ENCODE data around the gene ZBTB7C. TPM values are rescaled to one million over a fixed set of nuclear protein-coding genes. Genes with fewer than 3 reads are reported as not detected.

ZBTB7C gene
- total RNA-seq, 2 experiments from 2014 or later: not detected

GRCh38 chr18:48045744-48046143 lies 363.4 kb downstream of the ZBTB7C start:
- no peak overlapping the region for H3K4me3 Mint-ChIP-seq
- intact Hi-C loops (cut with micrococcal nuclease): no loop called here
- H3K36me3 Mint-ChIP-seq (ENCODE audit: low read depth): no peaks in the 10 kb centered on the region
- H3K27me3 Mint-ChIP-seq: peaks cover 7% of the 10 kb centered on the region
- H3K9me3 Mint-ChIP-seq: no peaks in the 10 kb centered on the region
- ChIA-PET CTCF (no interaction called here), POLR2A (no interaction called here)
- H3K27ac Mint-ChIP-seq: no peak overlapping the region
- no peaks in the 10 kb centered on the region for H3K4me1 Mint-ChIP-seq (ENCODE audit: low read depth)
- TF ChIP-seq, protein P1, sequence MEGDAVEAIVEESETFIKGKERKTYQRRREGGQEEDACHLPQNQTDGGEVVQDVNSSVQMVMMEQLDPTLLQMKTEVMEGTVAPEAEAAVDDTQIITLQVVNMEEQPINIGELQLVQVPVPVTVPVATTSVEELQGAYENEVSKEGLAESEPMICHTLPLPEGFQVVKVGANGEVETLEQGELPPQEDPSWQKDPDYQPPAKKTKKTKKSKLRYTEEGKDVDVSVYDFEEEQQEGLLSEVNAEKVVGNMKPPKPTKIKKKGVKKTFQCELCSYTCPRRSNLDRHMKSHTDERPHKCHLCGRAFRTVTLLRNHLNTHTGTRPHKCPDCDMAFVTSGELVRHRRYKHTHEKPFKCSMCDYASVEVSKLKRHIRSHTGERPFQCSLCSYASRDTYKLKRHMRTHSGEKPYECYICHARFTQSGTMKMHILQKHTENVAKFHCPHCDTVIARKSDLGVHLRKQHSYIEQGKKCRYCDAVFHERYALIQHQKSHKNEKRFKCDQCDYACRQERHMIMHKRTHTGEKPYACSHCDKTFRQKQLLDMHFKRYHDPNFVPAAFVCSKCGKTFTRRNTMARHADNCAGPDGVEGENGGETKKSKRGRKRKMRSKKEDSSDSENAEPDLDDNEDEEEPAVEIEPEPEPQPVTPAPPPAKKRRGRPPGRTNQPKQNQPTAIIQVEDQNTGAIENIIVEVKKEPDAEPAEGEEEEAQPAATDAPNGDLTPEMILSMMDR (IDR thresholded peaks at IDR 0.05): no peak
- no peak for DNase-seq
- no peak for ATAC-seq

- ATAC-seq: no peak
- Mint-ChIP-seq H3K4me1 (ENCODE audit: low read depth) (no peaks in the 10 kb centered on the region), H3K9me3 (no peaks in the 10 kb centered on the region), H3K4me3 (no peak overlapping the region), H3K27ac (no peak overlapping the region), H3K27me3 (peaks cover 7% of the 10 kb centered on the region), H3K36me3 (ENCODE audit: low read depth) (no peaks in the 10 kb centered on the region)
- TF ChIP-seq, protein P1 (IDR thresholded peaks at IDR 0.05): no peak
- POLR2A ChIA-PET: no interaction called here
- DNase-seq: no peak
- CTCF ChIA-PET: no interaction called here
- intact Hi-C loops (cut with micrococcal nuclease): no loop called here
These were observed 364.2 kb downstream of the ZBTB7C start for GRCh38 chr18:48044944-48045343.

DNA sequence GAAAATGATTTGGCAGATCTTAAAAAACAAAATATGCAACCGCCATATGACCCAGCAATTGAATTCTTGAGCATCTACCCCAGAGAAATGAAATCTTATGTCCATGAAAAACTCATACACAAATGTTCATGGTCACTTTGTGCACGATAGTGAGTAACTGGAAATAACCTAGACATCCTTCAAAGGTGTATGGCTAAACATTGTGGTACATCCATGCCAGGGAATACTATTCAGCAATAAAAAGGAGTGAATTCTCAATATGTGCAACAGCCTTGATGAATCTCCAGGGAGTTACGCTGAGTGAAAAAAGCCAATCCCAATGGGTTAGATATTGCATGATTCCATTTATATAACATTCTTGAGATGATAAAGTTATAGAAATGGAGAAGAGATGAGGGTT lies 366.0 kb downstream of the ZBTB7C start:
- Mint-ChIP-seq H3K9me3 (no peaks in the 10 kb centered on the region), H3K36me3 (ENCODE audit: low read depth) (no peaks in the 10 kb centered on the region), H3K27ac (no peak overlapping the region), H3K4me1 (ENCODE audit: low read depth) (no peaks in the 10 kb centered on the region), H3K4me3 (no peak overlapping the region), H3K27me3 (peaks cover 7% of the 10 kb centered on the region)
- DNase-seq (no peak), ATAC-seq (no peak)
- TF ChIP-seq, protein P1 (IDR thresholded peaks at IDR 0.05): no peak
- ChIA-PET CTCF (no interaction called here), POLR2A (no interaction called here)
- intact Hi-C loops (cut with micrococcal nuclease): no loop called here

DNA sequence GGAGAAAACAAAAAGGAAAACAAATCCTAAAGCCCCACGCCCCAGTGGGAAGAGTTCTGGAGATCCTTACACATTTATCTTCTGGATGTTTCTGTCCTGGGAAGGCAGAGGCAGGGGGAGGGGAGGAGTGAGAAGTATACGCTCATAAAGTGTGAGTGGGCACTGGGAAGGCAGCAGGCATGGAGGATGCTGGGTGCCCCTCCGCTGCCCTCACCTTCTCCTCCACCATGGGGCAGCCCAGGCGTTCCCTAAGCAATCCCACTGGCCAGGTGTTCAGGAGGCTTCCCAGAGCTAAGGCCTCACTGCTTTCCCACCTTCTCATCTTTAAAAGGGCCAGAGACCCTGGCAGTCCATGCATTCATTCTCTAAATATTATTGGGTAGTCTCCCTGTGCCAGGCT lies 366.8 kb downstream of the ZBTB7C start:
- Mint-ChIP-seq H3K36me3 (ENCODE audit: low read depth) (no peaks in the 10 kb centered on the region), H3K4me3 (no peak overlapping the region), H3K4me1 (ENCODE audit: low read depth) (no peaks in the 10 kb centered on the region), H3K9me3 (no peaks in the 10 kb centered on the region), H3K27ac (no peak overlapping the region), H3K27me3 (peaks cover 7% of the 10 kb centered on the region)
- TF ChIP-seq, protein P1 (IDR thresholded peaks at IDR 0.05): no peak
- ChIA-PET POLR2A (no interaction called here), CTCF (no interaction called here)
- ATAC-seq (no peak), DNase-seq (no peak)
- intact Hi-C loops (cut with micrococcal nuclease): no loop called here

DNA sequence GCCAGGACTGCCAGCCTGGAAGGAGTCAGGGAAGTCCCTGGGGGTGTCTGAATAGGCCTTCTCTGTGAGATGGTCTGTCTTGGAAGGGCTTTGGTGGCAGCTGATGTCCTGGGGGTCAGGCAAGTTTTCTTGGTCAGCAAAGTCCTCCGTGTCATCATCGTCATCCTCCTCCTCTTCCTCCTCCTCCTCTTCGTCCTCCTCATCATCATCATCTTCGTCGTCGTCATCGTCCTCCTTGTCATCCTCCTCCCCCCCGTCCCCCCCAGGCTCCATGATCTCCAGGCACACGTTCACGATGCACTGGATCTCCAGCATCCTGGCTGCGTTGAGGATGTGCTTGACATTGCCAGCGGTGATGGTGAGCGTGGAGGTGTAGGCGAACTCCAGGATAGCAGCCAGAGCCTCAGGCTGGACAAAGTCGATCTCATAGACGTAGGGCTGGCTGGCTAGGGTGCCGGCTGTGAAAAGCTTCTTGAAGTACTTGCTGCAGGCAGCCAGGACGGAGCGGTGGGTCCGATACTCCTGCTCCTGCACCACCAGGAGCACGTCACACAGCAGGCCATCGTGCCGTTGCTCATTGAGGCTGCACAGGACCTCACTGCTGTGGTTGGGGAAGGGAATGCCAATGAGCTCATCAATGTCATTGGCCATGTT lies 368.6 kb downstream of the ZBTB7C start:
- CTCF ChIA-PET: no interaction called here
- Mint-ChIP-seq H3K36me3 (ENCODE audit: low read depth) (no peaks in the 10 kb centered on the region), H3K4me3 (no peak overlapping the region), H3K27me3 (peaks cover 6% of the 10 kb centered on the region), H3K4me1 (ENCODE audit: low read depth) (no peaks in the 10 kb centered on the region), H3K9me3 (no peaks in the 10 kb centered on the region), H3K27ac (no peak overlapping the region)
- DNase-seq: no peak
- TF ChIP-seq, protein P1 (IDR thresholded peaks at IDR 0.05): no peak
- intact Hi-C loops (cut with micrococcal nuclease): no loop called here
- no peak for ATAC-seq
- POLR2A ChIA-PET: no interaction called here

Measured in activated CD8-positive, alpha-beta T cell treated with anti-CD3 and anti-CD28 coated beads for 36 hours (primary cell).